Activated naive CD4-positive, alpha-beta T cell treated with anti-CD3 and anti-CD28 coated beads for 36 hours (primary cell): Measurements from ENCODE around the gene OPN1MW3. TPM values are rescaled to one million over a fixed set of nuclear protein-coding genes. Genes with fewer than 3 reads are reported as not detected.
A peak's percentile ranks its signal among the peaks of the same experiment; 100 is the strongest.

Experiments
- CTCF ChIA-PET: fragments of 350-600 bp; sonication (Branson Sonifier 250); formaldehyde crosslinking; loops from one replicate; lab custom pipeline; 2021; ENCODE audit warnings: antibody characterized with exemption; lab: Charles Lee
- DNase-seq: peaks from one replicate; pipeline ENCODE4 v3.0.0-alpha.2; 2020
- H3K27ac Mint-ChIP-seq: one replicate; pipeline ENCODE4 v1.8.0; 2021; ENCODE audit warnings: mild to moderate bottlenecking, mixed read lengths
- H3K27me3 Mint-ChIP-seq: one replicate; pipeline ENCODE4 v1.8.0; 2021; ENCODE audit warnings: low read depth, mixed read lengths
- H3K36me3 Mint-ChIP-seq: one replicate; pipeline ENCODE4 v1.8.0; 2021; ENCODE audit warnings: low read depth, mixed read lengths
- H3K4me1 Mint-ChIP-seq: one replicate; pipeline ENCODE4 v1.8.0; 2021; ENCODE audit warnings: low read depth, mixed read lengths
- H3K4me3 Mint-ChIP-seq: one replicate; pipeline ENCODE4 v1.8.0; 2021; ENCODE audit warnings: mild to moderate bottlenecking, moderate library complexity, mixed read lengths
- H3K9me3 Mint-ChIP-seq: one replicate; pipeline ENCODE4 v1.8.0; 2021; ENCODE audit warnings: mixed read lengths
- intact Hi-C: fragments of 100-400 bp; cut with micrococcal nuclease; formaldehyde crosslinking; loops from one replicate; pipeline ENCODE4 v1.15.1; 2023
- total RNA-seq, 2 experiments: library from RNA; stranded (reverse); gene quantifications; one replicate each; pipeline ENCODE4 v1.2.3, GENCODE V29; 2021

The OPN1MW3 gene
- total RNA-seq, 2 experiments from 2014 or later: not detected

- no peaks in the 10 kb centered on the region for H3K36me3 Mint-ChIP-seq
- no peak overlapping the region for H3K27ac Mint-ChIP-seq
- no peaks in the 10 kb centered on the region for H3K27me3 Mint-ChIP-seq
- H3K4me3 Mint-ChIP-seq: no peak overlapping the region
- H3K9me3 Mint-ChIP-seq: no peaks in the 10 kb centered on the region
- CTCF ChIA-PET: no interaction called here
- intact Hi-C loops: no loop called here
- DNase-seq: no peak
- H3K4me1 Mint-ChIP-seq: peaks cover 9% of the 10 kb centered on the region
Measured at GRCh38 chrX:154303476-154303875, 46.1 kb downstream of the OPN1MW3 start.

GRCh38 chrX:154304846-154305245 lies 47.5 kb downstream of the OPN1MW3 start:
- DNase-seq: no peak
- CTCF ChIA-PET: no interaction called here
- Mint-ChIP-seq H3K4me1 (peaks cover 14% of the 10 kb centered on the region), H3K9me3 (no peaks in the 10 kb centered on the region), H3K36me3 (no peaks in the 10 kb centered on the region), H3K4me3 (no peak overlapping the region), H3K27ac (no peak overlapping the region), H3K27me3 (no peaks in the 10 kb centered on the region)
- intact Hi-C loops: no loop called here

GRCh38 chrX:154305541-154306205 lies 48.3 kb downstream of the OPN1MW3 start:
- intact Hi-C loops: no loop called here
- H3K4me3 Mint-ChIP-seq: no peak overlapping the region
- H3K9me3 Mint-ChIP-seq: no peaks in the 10 kb centered on the region
- no peak overlapping the region for H3K27ac Mint-ChIP-seq
- H3K4me1 Mint-ChIP-seq: peaks cover 14% of the 10 kb centered on the region
- CTCF ChIA-PET: no interaction called here
- no peak for DNase-seq
- H3K27me3 Mint-ChIP-seq: no peaks in the 10 kb centered on the region
- no peaks in the 10 kb centered on the region for H3K36me3 Mint-ChIP-seq

GRCh38 chrX:154307202-154307601 lies 49.8 kb downstream of the OPN1MW3 start:
- Mint-ChIP-seq H3K27ac (no peak overlapping the region), H3K4me1 (peaks cover 23% of the 10 kb centered on the region), H3K36me3 (no peaks in the 10 kb centered on the region), H3K27me3 (no peaks in the 10 kb centered on the region), H3K9me3 (no peaks in the 10 kb centered on the region), H3K4me3 (no peak overlapping the region)
- intact Hi-C loops: no loop called here
- CTCF ChIA-PET: interaction anchor here (1.5 to 2.0 kb wide), 3 partner anchors 9 to 220 kb away, joined by 5 to 8 read pairs (median 6); no protein-coding TSS in a partner anchor
- no peak for DNase-seq

- CTCF ChIA-PET: interaction anchor here (0.6 to 2.0 kb wide), 11 partner anchors 8 to 219 kb away, joined by 3 to 8 read pairs (median 4); no protein-coding TSS in a partner anchor
- Mint-ChIP-seq H3K4me1 (peaks cover 30% of the 10 kb centered on the region), H3K36me3 (no peaks in the 10 kb centered on the region), H3K27me3 (no peaks in the 10 kb centered on the region), H3K9me3 (no peaks in the 10 kb centered on the region), H3K4me3 (no peak overlapping the region), H3K27ac (no peak overlapping the region)
- intact Hi-C loops: no loop called here
- peak; percentile 88 for DNase-seq
Measured at GRCh38 chrX:154308108-154308946, 50.9 kb downstream of the OPN1MW3 start.

- Mint-ChIP-seq H3K36me3 (no peaks in the 10 kb centered on the region), H3K27me3 (no peaks in the 10 kb centered on the region), H3K27ac (no peak overlapping the region), H3K4me3 (no peak overlapping the region), H3K9me3 (no peaks in the 10 kb centered on the region), H3K4me1 (peaks cover 38% of the 10 kb centered on the region)
- no peak for DNase-seq
- CTCF ChIA-PET: interaction anchor here (0.6 to 2.0 kb wide), 7 partner anchors 7 to 218 kb away, joined by 3 to 8 read pairs (median 5); no protein-coding TSS in a partner anchor
- intact Hi-C loops: no loop called here
Measured at GRCh38 chrX:154309041-154309775, 51.8 kb downstream of the OPN1MW3 start.

- intact Hi-C loops: no loop called here
- Mint-ChIP-seq H3K4me3 (no peak overlapping the region), H3K27me3 (no peaks in the 10 kb centered on the region), H3K27ac (no peak overlapping the region), H3K9me3 (no peaks in the 10 kb centered on the region), H3K4me1 (peaks cover 48% of the 10 kb centered on the region), H3K36me3 (no peaks in the 10 kb centered on the region)
- CTCF ChIA-PET: interaction anchor here (1.0 kb wide), 1 partner anchor 188 kb away, joined by 3 read pairs; no protein-coding TSS in a partner anchor
- DNase-seq: no peak
Measured at GRCh38 chrX:154310616-154311536, 53.5 kb downstream of the OPN1MW3 start.

- Mint-ChIP-seq H3K27ac (no peak overlapping the region), H3K9me3 (no peaks in the 10 kb centered on the region), H3K27me3 (no peaks in the 10 kb centered on the region), H3K4me1 (peaks cover 49% of the 10 kb centered on the region), H3K4me3 (no peak overlapping the region), H3K36me3 (no peaks in the 10 kb centered on the region)
- DNase-seq: no peak
- CTCF ChIA-PET: no interaction called here
- intact Hi-C loops: no loop called here
Measured at GRCh38 chrX:154312116-154312515, 54.7 kb downstream of the OPN1MW3 start.

GRCh38 chrX:154313147-154313546 lies 55.8 kb downstream of the OPN1MW3 start:
- Mint-ChIP-seq H3K4me3 (no peak overlapping the region), H3K4me1 (peaks cover 50% of the 10 kb centered on the region), H3K27me3 (no peaks in the 10 kb centered on the region), H3K36me3 (no peaks in the 10 kb centered on the region), H3K27ac (no peak overlapping the region), H3K9me3 (no peaks in the 10 kb centered on the region)
- CTCF ChIA-PET: interaction anchor here (1.0 to 1.3 kb wide), 2 partner anchors 60 to 178 kb away, joined by 3 read pairs; no protein-coding TSS in a partner anchor
- DNase-seq: peak; percentile 48
- intact Hi-C loops: no loop called here

GRCh38 chrX:154315416-154315815 lies 58.0 kb downstream of the OPN1MW3 start:
- CTCF ChIA-PET: interaction anchor here (1.6 to 2.3 kb wide), 2 partner anchors 7 to 14 kb away, joined by 5 to 6 read pairs; no protein-coding TSS in a partner anchor
- no peaks in the 10 kb centered on the region for H3K9me3 Mint-ChIP-seq
- no peak overlapping the region for H3K4me3 Mint-ChIP-seq
- intact Hi-C loops: no loop called here
- no peaks in the 10 kb centered on the region for H3K36me3 Mint-ChIP-seq
- no peak for DNase-seq
- H3K27me3 Mint-ChIP-seq: no peaks in the 10 kb centered on the region
- H3K4me1 Mint-ChIP-seq: peaks cover 44% of the 10 kb centered on the region
- no peak overlapping the region for H3K27ac Mint-ChIP-seq

- no peaks in the 10 kb centered on the region for H3K27me3 Mint-ChIP-seq
- intact Hi-C loops: no loop called here
- no peaks in the 10 kb centered on the region for H3K9me3 Mint-ChIP-seq
- H3K36me3 Mint-ChIP-seq: no peaks in the 10 kb centered on the region
- CTCF ChIA-PET: interaction anchor here (0.6 to 2.3 kb wide), 4 partner anchors 9 to 24 kb away, joined by 4 to 15 read pairs (median 5); no protein-coding TSS in a partner anchor
- no peak overlapping the region for H3K4me3 Mint-ChIP-seq
- peaks cover 48% of the 10 kb centered on the region for H3K4me1 Mint-ChIP-seq
- H3K27ac Mint-ChIP-seq: no peak overlapping the region
- DNase-seq: no peak
Measured at GRCh38 chrX:154317391-154317995, 60.1 kb downstream of the OPN1MW3 start.
